GM19043 (cell line): Measurements from ENCODE around the gene STPG1.

Experiments used
- ATAC-seq: cut with Tn5 transposase; IDR thresholded peaks from one replicate; pipeline ENCODE4 v1.9.1; 2021; ENCODE audit warnings: low read depth; ENCODE audit not compliant: unreplicated experiment

Gene STPG1

GRCh38 chr1:24374891-24375786, 38.4 kb downstream of the STPG1 start:
- ATAC-seq, result no peak

GRCh38 chr1:24373710-24374109, 39.9 kb downstream of the STPG1 start:
- no peak for ATAC-seq

- no peak for ATAC-seq
Observed at GRCh38 chr1:24373044-24373443, 40.5 kb downstream of the STPG1 start.

GRCh38 chr1:24369801-24370200, 43.8 kb downstream of the STPG1 start:
- no peak for ATAC-seq

GRCh38 chr1:24369199-24369598, 44.4 kb downstream of the STPG1 start:
- no peak for ATAC-seq

GRCh38 chr1:24366707-24367106, 46.9 kb downstream of the STPG1 start:
- ATAC-seq, result no peak

- no peak for ATAC-seq
Observed at GRCh38 chr1:24364975-24365678, 48.5 kb downstream of the STPG1 start.

GRCh38 chr1:24364605-24364974, 49.0 kb downstream of the STPG1 start:
- ATAC-seq, result no peak

- no peak for ATAC-seq
Observed at GRCh38 chr1:24363994-24364393, 49.6 kb downstream of the STPG1 start.

GRCh38 chr1:24362982-24363614, 50.5 kb downstream of the STPG1 start:
- ATAC-seq, result no peak

GRCh38 chr1:24362396-24362795, 51.2 kb downstream of the STPG1 start:
- ATAC-seq, result no peak

GRCh38 chr1:24361811-24362210, 51.8 kb downstream of the STPG1 start:
- ATAC-seq, result no peak

- ATAC-seq, result no peak
Observed at GRCh38 chr1:24360681-24361080, 52.9 kb downstream of the STPG1 start.

- no peak for ATAC-seq
Observed at GRCh38 chr1:24357038-24357437, 56.5 kb downstream of the STPG1 start.

- ATAC-seq, result no peak
Observed at GRCh38 chr1:24355466-24355865, 58.1 kb downstream of the STPG1 start.

GRCh38 chr1:24353292-24353891, 60.2 kb downstream of the STPG1 start:
- no peak for ATAC-seq

GRCh38 chr1:24351918-24352627, 61.5 kb downstream of the STPG1 start:
- ATAC-seq, result no peak

GRCh38 chr1:24351247-24351646, 62.3 kb downstream of the STPG1 start:
- no peak for ATAC-seq

- no peak for ATAC-seq
Observed at GRCh38 chr1:24349891-24350290, 63.7 kb downstream of the STPG1 start.

- ATAC-seq, result no peak
Observed at GRCh38 chr1:24348196-24348595, 65.4 kb downstream of the STPG1 start.
